ENCODE measurements around the gene GPR161. TPM values are rescaled to one million over a fixed set of nuclear protein-coding genes. Genes with fewer than 3 reads are reported as not detected.

GPR161 gene
- total and polyA plus RNA-seq, 5 experiments from 2014 or later = 0.26 TPM; not detected in 4

DNA sequence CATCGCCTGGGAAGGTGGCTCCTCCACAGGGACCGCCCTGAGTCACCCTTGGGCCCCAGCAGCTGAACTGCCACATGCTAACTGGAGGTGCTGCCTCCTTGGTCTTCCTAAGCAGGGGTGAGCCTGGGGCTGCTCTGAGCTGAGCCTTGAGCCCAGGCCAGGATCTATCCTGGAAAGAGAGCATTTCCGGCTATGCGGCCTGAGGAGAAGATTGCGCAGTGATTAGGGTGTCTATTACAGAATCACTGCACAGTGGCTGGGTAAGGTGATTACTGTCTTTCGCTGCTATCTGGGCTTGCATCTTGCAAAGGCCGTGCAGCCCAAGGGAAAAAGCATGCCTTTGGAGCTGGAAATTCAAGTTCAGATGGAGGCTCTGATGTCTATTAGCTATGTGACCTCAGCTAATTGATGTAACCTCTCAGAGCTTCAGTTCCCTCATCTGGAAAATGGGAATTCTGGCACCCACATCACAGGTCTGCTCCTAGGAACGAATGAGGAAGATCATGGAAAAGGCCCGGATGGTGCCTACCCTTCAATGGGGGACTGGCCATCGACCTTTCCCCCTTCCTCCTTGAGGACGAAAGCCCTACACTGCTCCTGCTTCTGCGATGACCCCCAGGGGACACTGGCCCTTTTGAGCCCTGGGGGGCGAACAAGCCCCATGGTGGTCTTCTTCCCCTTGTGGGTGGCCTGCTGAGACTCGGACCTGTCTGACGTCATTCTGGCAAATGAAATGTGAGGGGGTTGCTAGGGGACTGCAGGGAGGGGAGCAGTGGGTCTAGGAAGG, 38.0 kb downstream of the GPR161 start:
- Mint-ChIP-seq H3K4me3 (no peak overlapping the region), H3K9me3 (no peaks in the 10 kb centered on the region), H3K4me1 (no peaks in the 10 kb centered on the region), H3K27me3 (peaks cover 2 to 17% (median 4%) of the 10 kb centered on the region in 5 donors), H3K27ac (peak overlapping the region in 2 of 10 donors; percentile 31 to 34), H3K36me3 (no peaks in the 10 kb centered on the region)
- ATAC-seq (no peak), DNase-seq (no peak)
- POLR2A ChIA-PET = no interaction called here

DNA sequence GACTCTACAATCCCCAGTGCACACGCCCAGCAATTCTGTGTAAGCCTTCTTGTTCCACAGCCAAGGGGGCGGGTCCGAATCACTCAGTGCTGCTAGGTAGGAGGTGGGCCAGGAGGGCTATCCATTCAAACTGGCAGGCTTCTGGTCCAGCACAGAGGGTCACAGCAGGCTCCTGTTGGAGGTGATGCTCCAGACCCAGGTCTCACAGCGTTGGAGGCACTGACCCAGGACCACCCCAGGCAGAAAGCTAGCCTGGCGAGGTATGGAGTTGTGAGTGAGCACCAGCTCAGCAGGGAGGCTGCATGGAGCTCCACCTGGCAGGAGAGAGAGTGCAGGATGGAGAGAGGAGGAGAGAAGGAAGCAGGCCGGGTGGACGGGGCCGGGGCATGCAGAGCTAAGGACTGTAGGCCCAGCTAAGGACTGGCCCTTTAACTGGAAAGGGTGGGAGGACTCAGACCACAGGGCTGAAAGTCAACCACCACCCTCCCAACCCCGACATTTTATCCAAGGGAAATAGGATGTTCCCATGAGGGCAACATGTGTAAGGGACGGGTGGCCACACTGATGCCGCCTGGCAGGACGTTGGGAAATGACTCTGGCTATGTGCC, 38.7 kb downstream of the GPR161 start:
- Mint-ChIP-seq H3K36me3 (no peaks in the 10 kb centered on the region), H3K27me3 (peaks cover 0 to 12% (median 2%) of the 10 kb centered on the region in 5 donors), H3K4me3 (no peak overlapping the region), H3K4me1 (no peaks in the 10 kb centered on the region), H3K9me3 (no peaks in the 10 kb centered on the region), H3K27ac (peak overlapping the region in 2 of 10 donors; percentile 41 to 77)
- DNase-seq (no peak), ATAC-seq (no peak)
- POLR2A ChIA-PET = no interaction called here

DNA sequence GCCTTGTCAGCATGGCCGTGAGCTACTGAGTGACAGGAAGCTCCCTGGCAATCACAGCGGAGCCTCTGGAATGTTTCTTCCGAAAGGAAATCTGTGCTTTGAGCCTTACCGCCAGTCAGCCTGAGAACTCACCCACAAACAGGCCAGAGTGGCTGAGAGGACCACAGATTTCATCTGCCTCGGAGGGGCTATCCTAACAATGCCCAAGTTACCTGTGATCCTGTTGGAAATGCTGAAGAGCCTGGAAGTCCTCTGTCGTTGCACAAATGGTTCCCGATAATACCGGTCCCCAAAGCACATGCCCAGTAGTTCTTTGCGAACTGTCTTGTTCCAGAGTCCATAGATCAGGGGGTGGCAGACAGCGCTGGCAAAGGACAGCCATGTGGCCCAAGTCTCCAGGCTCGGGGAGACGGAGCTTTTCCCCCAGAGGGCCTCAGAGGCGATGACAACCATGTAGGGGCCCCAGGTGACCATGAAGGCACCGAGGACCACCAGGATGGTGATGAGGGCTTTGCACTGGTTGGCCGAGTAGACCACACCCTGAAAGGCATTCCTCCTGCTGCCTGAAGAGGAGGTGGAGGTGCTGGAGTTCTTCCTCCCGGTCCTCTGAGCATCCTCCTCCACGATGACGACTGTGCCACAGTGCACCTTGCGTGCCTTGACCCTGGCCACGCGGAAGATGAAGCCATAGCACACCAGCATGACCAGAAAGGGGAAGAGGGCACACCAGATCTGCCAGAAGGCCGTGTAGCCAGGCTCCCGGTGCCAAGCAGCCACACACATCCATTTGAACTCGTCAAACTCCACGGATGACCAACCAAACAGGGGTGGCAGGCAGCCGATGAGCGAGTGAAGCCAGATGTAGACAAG, 40.2 kb downstream of the GPR161 start:
- Mint-ChIP-seq H3K36me3 (no peaks in the 10 kb centered on the region), H3K4me1 (peaks cover 0 to 2% (median 0%) of the 10 kb centered on the region in 4 donors), H3K27ac (no peak overlapping the region), H3K4me3 (no peak overlapping the region), H3K9me3 (no peaks in the 10 kb centered on the region), H3K27me3 (peaks cover 0 to 12% (median 2%) of the 10 kb centered on the region in 5 donors)
- no peak for DNase-seq
- POLR2A ChIA-PET = no interaction called here
- no peak for ATAC-seq

DNA sequence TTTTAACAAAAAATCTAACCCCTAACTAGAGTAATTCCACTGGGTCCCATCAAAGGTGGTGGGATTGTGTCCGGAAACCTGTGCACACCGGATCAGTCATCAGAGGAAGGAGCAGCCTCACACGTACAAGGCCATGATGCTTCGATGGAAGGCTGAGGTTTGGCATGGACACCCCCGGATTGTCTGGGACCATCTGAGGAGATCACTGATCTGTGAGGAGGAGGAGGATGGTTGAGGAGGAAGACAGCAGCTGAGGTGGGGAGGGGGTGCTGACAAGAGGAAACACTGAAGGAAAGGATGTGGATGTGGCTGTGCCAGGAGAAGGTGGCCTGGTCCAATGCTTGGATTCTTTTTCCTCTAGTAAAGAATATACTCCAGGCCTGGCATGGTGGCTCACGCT, 41.3 kb downstream of the GPR161 start:
- Mint-ChIP-seq H3K4me3 (no peak overlapping the region), H3K27me3 (peaks cover 1 to 12% (median 2%) of the 10 kb centered on the region in 5 donors), H3K9me3 (no peaks in the 10 kb centered on the region), H3K4me1 (peaks cover 0 to 5% (median 0%) of the 10 kb centered on the region in 4 donors), H3K36me3 (no peaks in the 10 kb centered on the region), H3K27ac (no peak overlapping the region)
- POLR2A ChIA-PET = no interaction called here
- no peak for DNase-seq
- no peak for ATAC-seq

DNA sequence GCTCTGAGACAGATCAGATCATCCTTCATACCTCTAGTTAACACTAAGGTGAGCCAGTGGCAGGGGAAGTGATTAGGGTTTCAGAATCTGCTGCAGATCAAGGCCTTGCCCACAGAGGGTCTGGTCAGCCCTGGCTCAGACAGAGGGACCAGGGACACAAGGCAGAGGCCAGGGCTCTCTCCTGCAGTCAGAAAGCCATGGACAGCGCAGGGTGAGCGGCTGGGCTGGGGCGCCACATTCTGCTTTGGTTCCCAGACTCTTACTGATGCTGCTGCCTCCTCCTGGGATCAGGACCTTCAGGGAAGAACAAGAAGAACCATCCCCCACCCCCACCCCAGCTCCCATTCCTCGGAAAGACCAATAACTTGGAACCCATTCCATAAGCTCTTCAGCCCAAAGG, 43.1 kb downstream of the GPR161 start:
- Mint-ChIP-seq H3K27me3 (peaks cover 2 to 12% (median 6%) of the 10 kb centered on the region in 5 donors), H3K27ac (no peak overlapping the region), H3K4me3 (no peak overlapping the region), H3K4me1 (peaks cover 0 to 5% (median 0%) of the 10 kb centered on the region in 4 donors), H3K36me3 (no peaks in the 10 kb centered on the region), H3K9me3 (no peaks in the 10 kb centered on the region)
- POLR2A ChIA-PET = no interaction called here
- DNase-seq (no peak), ATAC-seq (no peak)

DNA sequence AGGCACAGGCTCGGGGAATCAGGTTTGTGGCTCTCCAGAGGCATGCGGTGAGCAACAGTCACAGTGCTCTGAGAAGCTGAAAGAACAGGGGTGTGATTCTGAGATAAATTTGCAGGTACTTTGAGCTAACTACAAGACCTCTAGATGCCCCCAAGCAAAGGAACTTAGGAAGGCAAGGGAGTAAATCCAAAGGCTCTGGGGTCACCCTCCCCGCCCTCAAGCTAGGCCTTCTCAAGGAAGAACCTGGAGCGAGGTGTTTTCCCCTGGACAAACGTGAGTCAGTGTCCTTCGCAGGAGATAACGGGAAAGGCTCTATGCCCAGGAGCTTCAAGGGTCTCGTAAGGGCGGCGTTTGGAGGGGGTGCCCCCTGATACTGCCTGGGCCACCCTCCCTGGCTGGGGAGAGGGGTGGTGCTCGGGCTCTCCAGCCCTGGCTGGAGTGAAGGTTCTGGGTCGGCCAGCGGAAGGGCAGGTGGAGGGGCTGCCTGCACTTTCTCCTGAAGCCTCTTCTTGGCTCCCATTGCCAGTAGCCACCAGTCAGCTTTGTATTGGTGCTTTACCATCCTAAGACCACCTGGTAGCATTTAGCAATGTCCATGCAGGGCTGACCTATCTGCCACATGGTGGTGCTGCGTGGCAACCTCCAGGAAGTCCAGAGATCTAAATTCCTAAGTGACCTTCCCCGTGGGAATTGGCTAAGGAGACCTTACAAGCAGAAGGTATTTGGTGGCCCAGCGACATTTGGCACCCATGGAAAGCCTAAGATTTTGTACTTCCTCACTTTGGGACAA, 44.0 kb downstream of the GPR161 start:
- no peak for ATAC-seq
- no peak for DNase-seq
- H3K9me3 Mint-ChIP-seq = no peaks in the 10 kb centered on the region
- no peak overlapping the region for H3K27ac Mint-ChIP-seq
- H3K4me1 Mint-ChIP-seq = peaks cover 0 to 5% (median 0%) of the 10 kb centered on the region in 4 donors
- H3K36me3 Mint-ChIP-seq = no peaks in the 10 kb centered on the region
- no peak overlapping the region for H3K4me3 Mint-ChIP-seq
- peaks cover 2 to 15% (median 6%) of the 10 kb centered on the region in 5 donors for H3K27me3 Mint-ChIP-seq
- POLR2A ChIA-PET = no interaction called here

DNA sequence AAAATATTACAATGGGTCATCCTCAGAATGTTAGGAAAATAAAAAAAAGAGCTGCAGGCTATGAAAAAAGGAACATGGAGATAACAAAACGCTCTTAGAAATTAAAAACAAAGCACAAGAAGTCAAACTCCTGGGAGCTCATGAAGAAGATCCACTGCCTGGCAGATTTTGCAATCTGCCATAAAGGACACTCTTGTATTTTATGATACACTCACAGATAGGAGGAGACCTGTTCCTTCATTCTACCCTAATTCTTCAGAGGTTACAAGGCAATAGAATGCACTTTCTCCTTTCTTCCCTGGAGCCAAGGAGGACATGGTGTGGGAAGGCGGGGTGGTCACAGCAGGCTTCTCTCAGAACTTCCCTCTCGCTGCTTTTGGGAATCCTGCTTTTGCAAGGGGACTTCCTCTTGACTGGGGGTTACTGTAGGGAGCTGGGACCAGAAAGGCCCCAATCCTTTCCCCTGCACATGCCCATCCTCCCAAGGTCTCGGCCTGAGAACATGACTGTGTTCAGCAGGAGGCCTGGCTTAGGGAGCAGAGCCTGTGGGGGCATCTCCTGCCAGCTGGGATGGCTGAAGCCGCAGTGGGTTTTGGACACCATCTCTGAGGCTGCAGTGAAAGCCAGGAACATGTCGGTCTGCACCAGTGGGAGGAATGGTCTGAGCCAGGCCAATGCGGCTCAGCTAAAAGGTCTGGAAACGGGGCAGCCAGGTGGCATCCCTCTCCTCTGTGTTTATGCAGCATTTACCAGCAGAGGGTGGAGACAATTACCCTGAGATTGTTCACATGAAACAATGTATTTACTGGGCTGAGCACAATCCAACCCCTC, 44.8 kb downstream of the GPR161 start:
- Mint-ChIP-seq H3K27ac (peak overlapping the region in 2 of 10 donors; percentile 16 to 24), H3K4me1 (peaks cover 0 to 5% (median 0%) of the 10 kb centered on the region in 4 donors), H3K27me3 (peaks cover 2 to 15% (median 6%) of the 10 kb centered on the region in 5 donors), H3K9me3 (no peaks in the 10 kb centered on the region), H3K36me3 (no peaks in the 10 kb centered on the region), H3K4me3 (no peak overlapping the region)
- POLR2A ChIA-PET = no interaction called here
- DNase-seq (no peak), ATAC-seq (no peak)

DNA sequence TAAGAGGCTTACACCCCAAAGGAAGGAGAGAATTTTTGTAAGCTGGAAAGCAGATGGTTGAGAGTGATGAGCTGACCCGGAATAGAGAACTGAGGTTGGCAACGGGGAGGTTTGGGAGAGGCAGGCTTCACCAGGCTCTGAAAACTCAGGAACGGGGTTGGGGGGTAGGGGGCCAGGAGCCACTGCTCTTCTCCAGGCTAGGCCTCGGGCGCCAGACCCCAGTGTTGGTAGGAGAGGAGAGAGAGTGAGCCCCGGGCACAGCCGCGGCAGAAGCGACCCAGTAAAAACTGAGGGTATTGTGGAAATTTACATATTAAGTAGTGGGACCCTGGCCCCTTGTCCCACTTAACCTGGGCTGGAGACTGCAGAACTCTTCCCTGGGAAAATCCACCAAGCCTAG, 45.7 kb downstream of the GPR161 start:
- H3K27ac Mint-ChIP-seq = no peak overlapping the region

DNA sequence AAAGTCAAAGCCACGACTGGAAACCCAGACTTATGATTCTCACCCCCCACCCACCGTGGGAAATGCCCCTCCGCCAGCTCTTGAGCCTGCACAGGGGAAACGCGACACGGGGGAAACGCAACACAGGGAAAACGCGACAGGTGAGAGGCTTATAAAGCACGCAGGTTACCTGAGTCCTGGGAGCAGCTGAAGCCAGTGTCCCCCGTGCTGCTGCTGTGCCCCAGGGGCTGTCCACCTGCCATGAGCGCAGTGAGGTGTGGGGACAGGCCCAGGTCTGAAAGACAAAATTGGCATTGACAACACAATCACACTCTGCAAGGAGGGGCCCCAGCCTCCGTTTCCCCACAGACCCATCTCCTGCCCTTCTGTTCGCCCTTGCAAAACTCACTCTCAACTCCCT, 46.3 kb downstream of the GPR161 start:
- ATAC-seq (no peak), DNase-seq (no peak)
- H3K27ac Mint-ChIP-seq = no peak overlapping the region
- H3K27me3 Mint-ChIP-seq = peaks cover 2 to 17% (median 6%) of the 10 kb centered on the region in 5 donors
- POLR2A ChIA-PET = no interaction called here
- no peaks in the 10 kb centered on the region for H3K36me3 Mint-ChIP-seq
- H3K9me3 Mint-ChIP-seq = no peaks in the 10 kb centered on the region
- H3K4me1 Mint-ChIP-seq = peaks cover 0 to 5% (median 0%) of the 10 kb centered on the region in 4 donors
- H3K4me3 Mint-ChIP-seq = no peak overlapping the region

More for the DNA sequence above, 45.7 kb downstream of the GPR161 start:
- Mint-ChIP-seq H3K4me3 (no peak overlapping the region), H3K9me3 (no peaks in the 10 kb centered on the region), H3K4me1 (peaks cover 0 to 5% (median 0%) of the 10 kb centered on the region in 4 donors), H3K36me3 (no peaks in the 10 kb centered on the region), H3K27me3 (peaks cover 2 to 17% (median 6%) of the 10 kb centered on the region in 5 donors)
- POLR2A ChIA-PET = no interaction called here
- ATAC-seq (no peak), DNase-seq (no peak)

DNA sequence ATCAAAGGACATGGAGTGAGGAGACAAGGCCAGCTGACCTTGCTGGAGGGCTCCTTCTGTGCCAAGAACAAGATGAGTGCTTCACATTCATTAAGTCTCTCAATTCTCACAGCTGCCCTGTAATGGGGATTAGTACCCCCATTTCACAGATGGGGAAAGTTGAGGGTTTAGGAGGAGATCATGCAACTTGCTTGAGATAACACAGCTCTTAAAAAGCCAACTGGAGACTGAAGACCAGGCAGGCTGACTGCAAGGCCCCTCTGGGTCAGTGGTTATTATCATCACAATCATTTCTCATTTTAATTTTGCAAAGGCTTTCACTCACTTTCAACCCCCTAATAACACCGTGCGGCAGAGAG, 46.8 kb downstream of the GPR161 start:
- H3K9me3 Mint-ChIP-seq = no peaks in the 10 kb centered on the region
- POLR2A ChIA-PET = no interaction called here
- no peak for DNase-seq

DNA sequence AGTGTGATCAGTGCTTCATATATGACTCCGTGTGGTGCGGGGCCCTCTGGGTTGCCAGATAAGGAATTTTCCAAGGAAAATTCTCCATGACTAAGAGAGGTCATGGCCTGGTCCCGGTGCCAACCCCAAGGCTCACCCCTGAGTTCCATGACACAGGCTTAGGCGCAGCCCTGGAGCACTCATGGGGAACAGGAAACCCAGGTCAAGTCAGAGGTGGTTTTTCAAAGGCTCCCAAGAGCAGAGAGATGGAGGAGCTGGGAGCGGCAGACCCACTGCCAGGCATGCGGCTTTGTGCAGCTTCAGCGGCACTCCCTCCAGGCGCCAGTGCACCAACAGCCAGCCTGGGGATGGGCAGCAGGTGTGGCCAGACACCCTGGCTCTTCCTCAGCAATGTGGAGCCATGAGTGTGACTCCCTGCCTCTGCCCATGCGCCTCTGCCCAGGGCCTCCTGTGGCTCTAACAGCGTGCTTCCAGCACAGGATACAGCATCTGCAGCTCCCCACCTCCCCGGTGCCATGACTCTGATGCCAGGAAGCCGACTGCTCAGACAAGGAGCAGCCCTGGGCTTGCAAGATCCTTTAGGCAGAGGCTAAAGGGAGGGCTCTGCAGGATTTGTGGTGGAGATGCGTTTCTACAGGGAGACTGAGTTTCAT, 47.3 kb downstream of the GPR161 start:
- H3K4me3 Mint-ChIP-seq = no peak overlapping the region
- POLR2A ChIA-PET = interaction anchor here (0.5 kb wide), 1 partner anchor 17 kb away, joined by 6 read pairs; no protein-coding TSS in a partner anchor
- H3K9me3 Mint-ChIP-seq = no peaks in the 10 kb centered on the region
- H3K27ac Mint-ChIP-seq = peak overlapping the region in 2 of 10 donors; percentile 38 to 48
- DNase-seq = no peak
- H3K4me1 Mint-ChIP-seq = peaks cover 0 to 9% (median 3%) of the 10 kb centered on the region in 4 donors
- no peaks in the 10 kb centered on the region for H3K36me3 Mint-ChIP-seq
- no peak for ATAC-seq
- H3K27me3 Mint-ChIP-seq = peaks cover 2 to 17% (median 4%) of the 10 kb centered on the region in 5 donors

More for the DNA sequence above, 46.8 kb downstream of the GPR161 start:
- Mint-ChIP-seq H3K4me1 (peaks cover 0 to 6% (median under 1%) of the 10 kb centered on the region in 4 donors), H3K27me3 (peaks cover 2 to 17% (median 4%) of the 10 kb centered on the region in 5 donors), H3K4me3 (no peak overlapping the region), H3K36me3 (no peaks in the 10 kb centered on the region), H3K27ac (no peak overlapping the region)
- no peak for ATAC-seq

Measured in naive thymus-derived CD8-positive, alpha-beta T cell (primary cell).